ENCODE data around the gene MSI2. TPM values are rescaled to one million over a fixed set of nuclear protein-coding genes. Genes with fewer than 3 reads are reported as not detected.

Gene MSI2
- total and polyA plus RNA-seq, 2 experiments from 2014 or later = 18.9 to 41.8 TPM

DNA sequence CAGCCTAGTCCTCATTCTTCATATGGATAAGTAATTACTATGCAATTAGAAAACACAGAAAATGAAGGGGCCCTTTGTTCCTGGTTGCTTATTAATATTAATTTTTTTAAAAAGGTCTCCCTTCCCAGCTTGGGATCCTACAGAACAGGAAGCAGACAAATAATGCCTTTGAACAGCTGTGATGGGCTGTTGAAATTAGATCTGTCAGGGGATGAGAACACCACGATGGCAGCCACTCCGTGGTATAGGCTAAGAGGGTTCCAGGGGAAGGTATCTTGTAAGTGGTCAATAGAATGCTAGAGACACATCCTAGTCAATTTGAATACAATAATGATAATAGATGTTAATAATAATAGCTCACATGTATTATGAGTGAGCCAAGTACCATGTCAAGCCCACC, 405.7 kb downstream of the MSI2 start:
- peaks cover 5% of the 10 kb centered on the region; the same call in 1 of the 2 replicates for H3F3A ChIP-seq (replicated peaks; ENCODE audit: low read depth)
- H3K79me2 ChIP-seq (replicated peaks; ENCODE audit: insufficient read depth) = no peaks in the 10 kb centered on the region
- no peaks in the 10 kb centered on the region for H3K27me3 ChIP-seq (ENCODE audit: insufficient read depth)
- 0 out of 2 replicates have a peak overlapping the region, but pooled peaks have one; percentile 62 for H3K27ac ChIP-seq (ENCODE audit: low read depth)
- H3K4me3 ChIP-seq = peak overlapping the region; percentile 61
- Mint-ChIP-seq H3K9me3 (no peaks in the 10 kb centered on the region), H3K27ac (peak overlapping the region; percentile 23; the same call in 1 of the 2 replicates), H3K4me3 (peak overlapping the region; percentile 81; the same call in 2 of the 3 replicates), H3K27me3 (ENCODE audit: insufficient read depth, low read depth, poor library complexity) (peaks cover 9% of the 10 kb centered on the region), H3K36me3 (ENCODE audit: low read depth) (peaks cover 5% of the 10 kb centered on the region; the same call in 2 of the 3 replicates), H3K4me1 (peaks cover 58% of the 10 kb centered on the region)
- H3K4me1 ChIP-seq (ENCODE audit: insufficient read depth) = peaks cover 40% of the 10 kb centered on the region
- 0 out of 2 replicates have a peak, but pooled peaks cover 3% of the 10 kb centered on the region for H4K20me1 ChIP-seq (replicated peaks; ENCODE audit: insufficient read depth)
- no peaks in the 10 kb centered on the region for H3K36me3 ChIP-seq (ENCODE audit: insufficient read depth)
- TF ChIP-seq POLR2AphosphoS5 (IDR thresholded peaks at IDR 0.05; ENCODE audit: low read depth) (no peak), EZH2phosphoT487 (IDR thresholded peaks at IDR 0.05; ENCODE audit: unreplicated experiment) (no peak), ZNF331 (CRISPR knock-in tag; IDR thresholded peaks at IDR 0.05; ENCODE audit: low read depth) (no peak), JUNB (IDR thresholded peaks at IDR 0.05; ENCODE audit: unreplicated experiment) (no peak), CREB1 (CRISPR knock-in tag; IDR thresholded peaks at IDR 0.05; ENCODE audit: low read depth) (no peak), ZNF114 (CRISPR knock-in tag; IDR thresholded peaks at IDR 0.05) (no peak), NANOG (IDR thresholded peaks at IDR 0.05; ENCODE audit: borderline replicate concordance) (no peak), STAT1 (IDR thresholded peaks at IDR 0.05; ENCODE audit: unreplicated experiment) (no peak), EZH2 (IDR thresholded peaks at IDR 0.05; ENCODE audit: low read depth, unreplicated experiment) (no peak)
- TF ChIP-seq, protein P1, sequence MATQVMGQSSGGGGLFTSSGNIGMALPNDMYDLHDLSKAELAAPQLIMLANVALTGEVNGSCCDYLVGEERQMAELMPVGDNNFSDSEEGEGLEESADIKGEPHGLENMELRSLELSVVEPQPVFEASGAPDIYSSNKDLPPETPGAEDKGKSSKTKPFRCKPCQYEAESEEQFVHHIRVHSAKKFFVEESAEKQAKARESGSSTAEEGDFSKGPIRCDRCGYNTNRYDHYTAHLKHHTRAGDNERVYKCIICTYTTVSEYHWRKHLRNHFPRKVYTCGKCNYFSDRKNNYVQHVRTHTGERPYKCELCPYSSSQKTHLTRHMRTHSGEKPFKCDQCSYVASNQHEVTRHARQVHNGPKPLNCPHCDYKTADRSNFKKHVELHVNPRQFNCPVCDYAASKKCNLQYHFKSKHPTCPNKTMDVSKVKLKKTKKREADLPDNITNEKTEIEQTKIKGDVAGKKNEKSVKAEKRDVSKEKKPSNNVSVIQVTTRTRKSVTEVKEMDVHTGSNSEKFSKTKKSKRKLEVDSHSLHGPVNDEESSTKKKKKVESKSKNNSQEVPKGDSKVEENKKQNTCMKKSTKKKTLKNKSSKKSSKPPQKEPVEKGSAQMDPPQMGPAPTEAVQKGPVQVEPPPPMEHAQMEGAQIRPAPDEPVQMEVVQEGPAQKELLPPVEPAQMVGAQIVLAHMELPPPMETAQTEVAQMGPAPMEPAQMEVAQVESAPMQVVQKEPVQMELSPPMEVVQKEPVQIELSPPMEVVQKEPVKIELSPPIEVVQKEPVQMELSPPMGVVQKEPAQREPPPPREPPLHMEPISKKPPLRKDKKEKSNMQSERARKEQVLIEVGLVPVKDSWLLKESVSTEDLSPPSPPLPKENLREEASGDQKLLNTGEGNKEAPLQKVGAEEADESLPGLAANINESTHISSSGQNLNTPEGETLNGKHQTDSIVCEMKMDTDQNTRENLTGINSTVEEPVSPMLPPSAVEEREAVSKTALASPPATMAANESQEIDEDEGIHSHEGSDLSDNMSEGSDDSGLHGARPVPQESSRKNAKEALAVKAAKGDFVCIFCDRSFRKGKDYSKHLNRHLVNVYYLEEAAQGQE (IDR thresholded peaks at IDR 0.05; ENCODE audit: unreplicated experiment) = no peak
- TF ChIP-seq, protein P2, sequence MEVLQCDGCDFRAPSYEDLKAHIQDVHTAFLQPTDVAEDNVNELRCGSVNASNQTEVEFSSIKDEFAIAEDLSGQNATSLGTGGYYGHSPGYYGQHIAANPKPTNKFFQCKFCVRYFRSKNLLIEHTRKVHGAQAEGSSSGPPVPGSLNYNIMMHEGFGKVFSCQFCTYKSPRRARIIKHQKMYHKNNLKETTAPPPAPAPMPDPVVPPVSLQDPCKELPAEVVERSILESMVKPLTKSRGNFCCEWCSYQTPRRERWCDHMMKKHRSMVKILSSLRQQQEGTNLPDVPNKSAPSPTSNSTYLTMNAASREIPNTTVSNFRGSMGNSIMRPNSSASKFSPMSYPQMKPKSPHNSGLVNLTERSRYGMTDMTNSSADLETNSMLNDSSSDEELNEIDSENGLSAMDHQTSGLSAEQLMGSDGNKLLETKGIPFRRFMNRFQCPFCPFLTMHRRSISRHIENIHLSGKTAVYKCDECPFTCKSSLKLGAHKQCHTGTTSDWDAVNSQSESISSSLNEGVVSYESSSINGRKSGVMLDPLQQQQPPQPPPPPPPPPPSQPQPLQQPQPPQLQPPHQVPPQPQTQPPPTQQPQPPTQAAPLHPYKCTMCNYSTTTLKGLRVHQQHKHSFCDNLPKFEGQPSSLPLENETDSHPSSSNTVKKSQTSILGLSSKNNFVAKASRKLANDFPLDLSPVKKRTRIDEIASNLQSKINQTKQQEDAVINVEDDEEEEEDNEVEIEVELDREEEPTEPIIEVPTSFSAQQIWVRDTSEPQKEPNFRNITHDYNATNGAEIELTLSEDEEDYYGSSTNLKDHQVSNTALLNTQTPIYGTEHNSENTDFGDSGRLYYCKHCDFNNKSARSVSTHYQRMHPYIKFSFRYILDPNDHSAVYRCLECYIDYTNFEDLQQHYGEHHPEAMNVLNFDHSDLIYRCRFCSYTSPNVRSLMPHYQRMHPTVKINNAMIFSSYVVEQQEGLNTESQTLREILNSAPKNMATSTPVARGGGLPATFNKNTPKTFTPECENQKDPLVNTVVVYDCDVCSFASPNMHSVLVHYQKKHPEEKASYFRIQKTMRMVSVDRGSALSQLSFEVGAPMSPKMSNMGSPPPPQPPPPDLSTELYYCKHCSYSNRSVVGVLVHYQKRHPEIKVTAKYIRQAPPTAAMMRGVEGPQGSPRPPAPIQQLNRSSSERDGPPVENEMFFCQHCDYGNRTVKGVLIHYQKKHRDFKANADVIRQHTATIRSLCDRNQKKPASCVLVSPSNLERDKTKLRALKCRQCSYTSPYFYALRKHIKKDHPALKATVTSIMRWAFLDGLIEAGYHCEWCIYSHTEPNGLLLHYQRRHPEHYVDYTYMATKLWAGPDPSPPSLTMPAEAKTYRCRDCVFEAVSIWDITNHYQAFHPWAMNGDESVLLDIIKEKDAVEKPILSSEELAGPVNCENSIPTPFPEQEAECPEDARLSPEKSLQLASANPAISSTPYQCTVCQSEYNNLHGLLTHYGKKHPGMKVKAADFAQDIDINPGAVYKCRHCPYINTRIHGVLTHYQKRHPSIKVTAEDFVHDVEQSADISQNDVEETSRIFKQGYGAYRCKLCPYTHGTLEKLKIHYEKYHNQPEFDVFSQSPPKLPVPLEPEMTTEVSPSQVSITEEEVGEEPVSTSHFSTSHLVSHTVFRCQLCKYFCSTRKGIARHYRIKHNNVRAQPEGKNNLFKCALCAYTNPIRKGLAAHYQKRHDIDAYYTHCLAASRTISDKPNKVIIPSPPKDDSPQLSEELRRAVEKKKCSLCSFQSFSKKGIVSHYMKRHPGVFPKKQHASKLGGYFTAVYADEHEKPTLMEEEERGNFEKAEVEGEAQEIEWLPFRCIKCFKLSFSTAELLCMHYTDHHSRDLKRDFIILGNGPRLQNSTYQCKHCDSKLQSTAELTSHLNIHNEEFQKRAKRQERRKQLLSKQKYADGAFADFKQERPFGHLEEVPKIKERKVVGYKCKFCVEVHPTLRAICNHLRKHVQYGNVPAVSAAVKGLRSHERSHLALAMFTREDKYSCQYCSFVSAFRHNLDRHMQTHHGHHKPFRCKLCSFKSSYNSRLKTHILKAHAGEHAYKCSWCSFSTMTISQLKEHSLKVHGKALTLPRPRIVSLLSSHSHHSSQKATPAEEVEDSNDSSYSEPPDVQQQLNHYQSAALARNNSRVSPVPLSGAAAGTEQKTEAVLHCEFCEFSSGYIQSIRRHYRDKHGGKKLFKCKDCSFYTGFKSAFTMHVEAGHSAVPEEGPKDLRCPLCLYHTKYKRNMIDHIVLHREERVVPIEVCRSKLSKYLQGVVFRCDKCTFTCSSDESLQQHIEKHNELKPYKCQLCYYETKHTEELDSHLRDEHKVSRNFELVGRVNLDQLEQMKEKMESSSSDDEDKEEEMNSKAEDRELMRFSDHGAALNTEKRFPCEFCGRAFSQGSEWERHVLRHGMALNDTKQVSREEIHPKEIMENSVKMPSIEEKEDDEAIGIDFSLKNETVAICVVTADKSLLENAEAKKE (CRISPR knock-in tag; IDR thresholded peaks at IDR 0.05) = no peak
- TF ChIP-seq, protein P3, sequence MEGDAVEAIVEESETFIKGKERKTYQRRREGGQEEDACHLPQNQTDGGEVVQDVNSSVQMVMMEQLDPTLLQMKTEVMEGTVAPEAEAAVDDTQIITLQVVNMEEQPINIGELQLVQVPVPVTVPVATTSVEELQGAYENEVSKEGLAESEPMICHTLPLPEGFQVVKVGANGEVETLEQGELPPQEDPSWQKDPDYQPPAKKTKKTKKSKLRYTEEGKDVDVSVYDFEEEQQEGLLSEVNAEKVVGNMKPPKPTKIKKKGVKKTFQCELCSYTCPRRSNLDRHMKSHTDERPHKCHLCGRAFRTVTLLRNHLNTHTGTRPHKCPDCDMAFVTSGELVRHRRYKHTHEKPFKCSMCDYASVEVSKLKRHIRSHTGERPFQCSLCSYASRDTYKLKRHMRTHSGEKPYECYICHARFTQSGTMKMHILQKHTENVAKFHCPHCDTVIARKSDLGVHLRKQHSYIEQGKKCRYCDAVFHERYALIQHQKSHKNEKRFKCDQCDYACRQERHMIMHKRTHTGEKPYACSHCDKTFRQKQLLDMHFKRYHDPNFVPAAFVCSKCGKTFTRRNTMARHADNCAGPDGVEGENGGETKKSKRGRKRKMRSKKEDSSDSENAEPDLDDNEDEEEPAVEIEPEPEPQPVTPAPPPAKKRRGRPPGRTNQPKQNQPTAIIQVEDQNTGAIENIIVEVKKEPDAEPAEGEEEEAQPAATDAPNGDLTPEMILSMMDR (conservative IDR thresholded peaks at IDR 0.05; ENCODE audit: low read depth in 2 of 2) = no peak
- TF ChIP-seq, protein P4, sequence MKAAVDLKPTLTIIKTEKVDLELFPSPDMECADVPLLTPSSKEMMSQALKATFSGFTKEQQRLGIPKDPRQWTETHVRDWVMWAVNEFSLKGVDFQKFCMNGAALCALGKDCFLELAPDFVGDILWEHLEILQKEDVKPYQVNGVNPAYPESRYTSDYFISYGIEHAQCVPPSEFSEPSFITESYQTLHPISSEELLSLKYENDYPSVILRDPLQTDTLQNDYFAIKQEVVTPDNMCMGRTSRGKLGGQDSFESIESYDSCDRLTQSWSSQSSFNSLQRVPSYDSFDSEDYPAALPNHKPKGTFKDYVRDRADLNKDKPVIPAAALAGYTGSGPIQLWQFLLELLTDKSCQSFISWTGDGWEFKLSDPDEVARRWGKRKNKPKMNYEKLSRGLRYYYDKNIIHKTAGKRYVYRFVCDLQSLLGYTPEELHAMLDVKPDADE (IDR thresholded peaks at IDR 0.05) = no peak
- no peaks in the 10 kb centered on the region for H3K9me2 ChIP-seq (ENCODE audit: insufficient read depth)
- no peak overlapping the region for H2AFZ ChIP-seq
- H3K4me2 ChIP-seq = peak overlapping the region; percentile 79
- DNase-seq (ENCODE audit: low spot score) (no peak), ATAC-seq (no peak)

All from GM23338 (cell line).